Epidermal melanocyte (primary cell): ENCODE results near the gene APBB3.

Experiments
- DNase-seq: peaks from one replicate; pipeline ENCODE4 v3.0.0; 2011; ENCODE audit warnings: low spot score; ENCODE audit not compliant: insufficient read length

APBB3 gene

GRCh38 chr5:140555747-140556312 lies 8.6 kb downstream of the APBB3 start:
- DNase-seq = no peak

GRCh38 chr5:140554454-140554853 lies 9.9 kb downstream of the APBB3 start:
- no peak for DNase-seq

GRCh38 chr5:140553657-140554056 lies 10.7 kb downstream of the APBB3 start:
- DNase-seq = no peak

GRCh38 chr5:140551872-140552271 lies 12.5 kb downstream of the APBB3 start:
- no peak for DNase-seq

GRCh38 chr5:140550147-140551079 lies 14.0 kb downstream of the APBB3 start:
- DNase-seq = no peak

- no peak for DNase-seq
Observed at GRCh38 chr5:140549237-140550144, 14.9 kb downstream of the APBB3 start.

- DNase-seq = no peak
Observed at GRCh38 chr5:140548791-140549190, 15.6 kb downstream of the APBB3 start.

- no peak for DNase-seq
Observed at GRCh38 chr5:140548300-140548688, 16.1 kb downstream of the APBB3 start.

GRCh38 chr5:140547508-140548299 lies 16.7 kb downstream of the APBB3 start, which contains the start of gene EIF4EBP3:
TSS of gene EIF4EBP3 (plus strand) at chr5:140547662. CDS start at chr5:140547738, 76 bp downstream.
- DNase-seq = peak; percentile 73

- DNase-seq = no peak
Observed at GRCh38 chr5:140546851-140547507, 17.4 kb downstream of the APBB3 start.

- no peak for DNase-seq
Observed at GRCh38 chr5:140545606-140546005, 18.8 kb downstream of the APBB3 start.

GRCh38 chr5:140544986-140545385 lies 19.4 kb downstream of the APBB3 start:
- no peak for DNase-seq

GRCh38 chr5:140542972-140543371 lies 21.4 kb downstream of the APBB3 start:
- no peak for DNase-seq

GRCh38 chr5:140540227-140540626 lies 24.2 kb downstream of the APBB3 start:
- no peak for DNase-seq

- no peak for DNase-seq
Observed at GRCh38 chr5:140524003-140524402, 40.4 kb downstream of the APBB3 start.

- DNase-seq = no peak
Observed at GRCh38 chr5:140513124-140513523, 51.3 kb downstream of the APBB3 start.

- no peak for DNase-seq
Observed at GRCh38 chr5:140509898-140510297, 54.5 kb downstream of the APBB3 start.
